WTC11 (cell line): ENCODE results near the gene FURIN. TPM values are rescaled to one million over a fixed set of nuclear protein-coding genes. Genes with fewer than 3 reads are reported as not detected.
"Not testable (repeated sequence)": the region's sequence is repeated elsewhere in the genome, so short reads cannot be mapped to it uniquely, and the experiment has no call there.

Experiments used
- ATAC-seq: fragments of 200-7000 bp; cut with Tn5 transposase; 2 replicates; pipeline ENCODE4 v1.10.0; 2021; ENCODE audit warnings: mild to moderate bottlenecking, moderate library complexity
- CTCF ChIA-PET: fragments of 300-600 bp; sonication (Branson Sonifier 250); formaldehyde crosslinking; loops from one replicate; lab custom pipeline; 2021; ENCODE audit warnings: antibody characterized with exemption; lab: Charles Lee
- POLR2A ChIA-PET: fragments of 350-600 bp; sonication (Branson Sonifier 250); formaldehyde crosslinking; loops from one replicate; lab custom pipeline; 2021; ENCODE audit warnings: antibody characterized with exemption; lab: Charles Lee
- DNase-seq: peaks from one replicate; pipeline ENCODE4 v3.0.0; 2021; ENCODE audit warnings: low spot score
- H3K27ac Mint-ChIP-seq: 2 replicates; pipeline ENCODE4 v1.8.0; 2021; ENCODE audit warnings: mixed read lengths
- H3K27me3 Mint-ChIP-seq: 2 replicates; pipeline ENCODE4 v1.8.0; 2021; ENCODE audit warnings: low read depth, mild to moderate bottlenecking, moderate library complexity, mixed read lengths
- H3K36me3 Mint-ChIP-seq: 2 replicates; pipeline ENCODE4 v1.8.0; 2021; ENCODE audit warnings: mixed read lengths
- H3K4me1 Mint-ChIP-seq: 2 replicates; pipeline ENCODE4 v1.8.0; 2022; ENCODE audit warnings: mixed read lengths
- H3K4me3 Mint-ChIP-seq: 2 replicates; pipeline ENCODE4 v1.8.0; 2021; ENCODE audit warnings: mild to moderate bottlenecking, moderate library complexity, mixed read lengths
- H3K9me3 Mint-ChIP-seq: 2 replicates; pipeline ENCODE4 v1.8.0; 2021; ENCODE audit warnings: mixed read lengths
- NFE2L1 ChIP-seq: sonication (generic); formaldehyde crosslinking; IDR thresholded peaks from 2 replicates; pipeline ENCODE4 v1.8.1; 2023; ENCODE audit warnings: missing genetic modification reagents
- NFYB ChIP-seq: sonication (generic); formaldehyde crosslinking; conservative IDR thresholded peaks from 2 replicates; pipeline ENCODE4 v1.8.0; 2022; ENCODE audit warnings: low read depth, missing genetic modification reagents
- SP1 ChIP-seq: sonication (generic); formaldehyde crosslinking; conservative IDR thresholded peaks from 2 replicates; pipeline ENCODE4 v1.8.1; 2022; ENCODE audit warnings: missing genetic modification reagents
- ZNF121 ChIP-seq: sonication (generic); formaldehyde crosslinking; IDR thresholded peaks from 2 replicates; pipeline ENCODE4 v1.8.0; 2023; ENCODE audit warnings: missing genetic modification reagents
- ZNF263 ChIP-seq: sonication (generic); formaldehyde crosslinking; IDR thresholded peaks from 2 replicates; pipeline ENCODE4 v1.8.1; 2022; ENCODE audit warnings: low read depth, mild to moderate bottlenecking, moderate library complexity, missing genetic modification reagents
- ZNF396 ChIP-seq: fragments of 250-450 bp; sonication (Bioruptor Pico); IDR thresholded peaks from 2 replicates; pipeline ENCODE4 v1.8.0; 2021; ENCODE audit warnings: mild to moderate bottlenecking, moderate library complexity, borderline replicate concordance
- total RNA-seq: library from RNA; stranded (reverse); gene quantifications from 3 replicates; pipeline ENCODE4 v1.2.3, GENCODE V29; 2021
- TF ChIP-seq, protein P1 (sequence below): fragments of 250-450 bp; sonication (Bioruptor Pico); IDR thresholded peaks from 2 replicates; pipeline ENCODE4 v1.9.0; 2021; ENCODE audit warnings: mild to moderate bottlenecking
- TF ChIP-seq, protein P2 (sequence below): fragments of 250-450 bp; sonication (Bioruptor Pico); IDR thresholded peaks from 2 replicates; pipeline ENCODE4 v1.9.0; 2021; ENCODE audit warnings: mild to moderate bottlenecking
- TF ChIP-seq, protein P3 (sequence below): sonication (generic); formaldehyde crosslinking; IDR thresholded peaks from 2 replicates; pipeline ENCODE4 v1.8.0; 2022; ENCODE audit warnings: mild to moderate bottlenecking, missing genetic modification reagents
- TF ChIP-seq, protein P4 (sequence below): sonication (generic); formaldehyde crosslinking; IDR thresholded peaks from 2 replicates; pipeline ENCODE4 v1.8.1; 2023; ENCODE audit warnings: mild to moderate bottlenecking, missing genetic modification reagents, borderline replicate concordance

Gene FURIN
- total RNA-seq, 1 experiment from 2014 or later: 46.3 TPM

DNA sequence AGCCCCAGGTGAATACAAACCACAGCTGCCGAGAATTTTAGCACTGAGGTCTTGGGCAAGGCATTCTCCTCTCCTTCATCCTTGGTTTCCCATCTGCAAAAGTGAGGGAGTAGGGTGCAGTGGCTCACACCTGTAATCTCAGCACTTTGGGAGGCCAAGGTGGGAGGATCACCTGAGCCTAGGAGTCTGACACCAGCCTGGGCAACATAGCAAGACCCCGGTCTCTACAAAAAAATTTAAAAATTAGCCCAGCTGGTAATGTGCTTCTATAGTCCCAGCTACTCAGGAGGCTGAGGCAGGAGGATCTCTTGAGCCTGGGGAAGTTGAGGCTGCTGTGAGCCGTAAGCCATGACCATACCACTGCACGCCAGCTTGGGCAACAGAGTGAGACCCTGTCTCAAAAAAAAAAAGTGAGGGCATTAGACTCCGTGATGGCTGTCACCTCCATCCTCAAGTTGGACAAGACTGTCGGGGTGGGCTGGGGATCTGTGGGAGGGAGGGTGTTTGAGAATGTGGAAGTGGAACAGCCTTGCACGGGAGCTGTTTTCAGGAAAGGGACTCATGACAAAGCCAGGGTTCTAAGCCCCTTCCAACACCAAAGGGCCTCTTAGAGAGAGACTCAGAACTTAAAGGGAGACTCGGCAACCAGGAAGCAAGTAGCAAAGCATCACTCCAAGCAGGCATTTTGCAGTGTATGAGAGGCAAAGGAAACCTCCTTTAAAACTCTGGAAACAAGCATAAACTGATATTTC lies 46.0 kb upstream of the FURIN start:
- H3K4me3 Mint-ChIP-seq: no peak overlapping the region
- H3K27ac Mint-ChIP-seq: 0 out of 2 replicates have a peak overlapping the region, but pooled peaks have one; percentile 57
- ChIA-PET CTCF (interaction anchor here (1.2 to 1.4 kb wide), 2 partner anchors 110 to 135 kb away, joined by 3 to 4 read pairs; partner anchors contain the start of gene HDDC3), POLR2A (no interaction called here)
- DNase-seq: peak; percentile 3
- no peaks in the 10 kb centered on the region for H3K27me3 Mint-ChIP-seq
- TF ChIP-seq, protein P1, sequence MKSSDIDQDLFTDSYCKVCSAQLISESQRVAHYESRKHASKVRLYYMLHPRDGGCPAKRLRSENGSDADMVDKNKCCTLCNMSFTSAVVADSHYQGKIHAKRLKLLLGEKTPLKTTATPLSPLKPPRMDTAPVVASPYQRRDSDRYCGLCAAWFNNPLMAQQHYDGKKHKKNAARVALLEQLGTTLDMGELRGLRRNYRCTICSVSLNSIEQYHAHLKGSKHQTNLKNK: no peak
- peak; percentile 69; the same call in 1 of the 2 replicates for TF ChIP-seq ZNF121
- no peak for ATAC-seq
- H3K9me3 Mint-ChIP-seq: peaks cover 5% of the 10 kb centered on the region; the same call in 1 of the 2 replicates
- H3K36me3 Mint-ChIP-seq: no peaks in the 10 kb centered on the region
- H3K4me1 Mint-ChIP-seq: peaks cover 17% of the 10 kb centered on the region

DNA sequence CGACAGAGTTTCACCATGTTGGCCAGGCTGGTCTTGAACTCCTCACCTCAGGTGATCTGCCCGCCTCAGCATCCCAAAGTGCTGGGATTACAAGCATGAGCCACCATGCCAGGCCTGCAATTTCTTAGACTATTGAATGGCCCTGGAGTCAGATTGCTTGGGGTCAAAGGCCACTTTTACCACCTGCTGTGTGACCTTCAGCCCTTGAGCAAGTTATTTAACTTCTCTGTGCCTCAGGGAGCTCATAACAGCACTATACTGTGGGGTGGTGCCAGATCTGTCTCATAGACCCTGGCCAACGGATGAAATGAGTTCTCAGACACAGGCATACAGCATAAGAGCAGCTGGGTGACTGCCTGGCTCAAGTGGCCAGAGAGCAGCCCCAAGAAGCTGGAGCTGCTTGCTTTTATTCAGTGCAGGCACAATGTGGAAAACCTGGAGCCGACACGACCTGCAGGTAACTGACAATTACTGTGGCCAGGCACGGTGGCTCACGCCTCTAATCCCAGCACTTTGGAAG lies 44.9 kb upstream of the FURIN start:
- H3K4me1 Mint-ChIP-seq: peaks cover 11% of the 10 kb centered on the region; the same call in 1 of the 2 replicates
- H3K27me3 Mint-ChIP-seq: no peaks in the 10 kb centered on the region
- ChIA-PET POLR2A (no interaction called here), CTCF (interaction anchor here (1.2 kb wide), 1 partner anchor 109 kb away, joined by 7 read pairs; the partner anchor contains the start of gene HDDC3)
- H3K27ac Mint-ChIP-seq: no peak overlapping the region
- DNase-seq (no peak), ATAC-seq (no peak)
- no peaks in the 10 kb centered on the region for H3K36me3 Mint-ChIP-seq
- H3K9me3 Mint-ChIP-seq: peaks cover 5% of the 10 kb centered on the region; the same call in 1 of the 2 replicates
- TF ChIP-seq ZNF263 (CRISPR knock-in tag) (no peak), NFYB (CRISPR knock-in tag) (no peak), NFE2L1 (no peak)
- no peak overlapping the region for H3K4me3 Mint-ChIP-seq

DNA sequence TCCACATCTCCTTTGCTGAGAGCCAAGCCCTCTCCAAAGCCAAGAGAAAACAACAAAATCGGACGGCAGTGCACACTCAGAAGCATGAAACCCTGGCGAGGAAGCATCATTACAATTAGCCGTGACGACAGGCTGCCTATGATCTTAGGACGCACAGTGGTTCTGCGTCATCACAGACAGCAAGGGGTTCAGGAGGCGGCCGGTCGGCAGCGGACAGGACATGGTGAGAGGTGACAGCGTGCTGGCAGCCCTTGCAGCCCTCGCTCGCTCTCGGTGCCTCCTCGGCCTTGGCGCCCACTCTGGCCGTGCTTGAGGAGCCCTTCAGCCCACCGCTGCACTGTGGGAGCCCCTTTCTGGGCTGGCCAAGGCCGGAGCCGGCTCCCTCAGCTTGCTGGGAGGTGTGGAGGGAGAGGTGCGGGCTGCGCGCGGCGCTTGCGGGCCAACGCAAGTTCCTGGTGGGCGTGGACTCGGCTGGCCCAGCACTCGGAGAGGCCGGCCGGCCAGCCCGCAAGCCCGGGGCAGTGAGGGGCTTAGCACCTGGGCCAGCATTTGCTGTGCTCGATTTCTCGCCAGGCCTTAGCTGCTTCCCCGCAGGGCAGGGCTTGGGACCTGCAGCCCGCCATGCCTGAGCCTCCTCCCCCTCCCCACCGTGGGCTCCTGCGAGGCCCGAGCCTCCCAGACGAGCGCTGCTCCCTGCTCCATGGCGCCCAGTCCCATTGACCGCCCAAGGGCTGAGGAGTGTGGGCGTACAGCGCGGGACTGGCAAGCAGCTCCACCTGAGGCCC lies 43.1 kb upstream of the FURIN start:
- DNase-seq, H3K27me3 Mint-ChIP-seq, H3K4me3 Mint-ChIP-seq, H3K36me3 Mint-ChIP-seq, POLR2A ChIA-PET, ATAC-seq, H3K9me3 Mint-ChIP-seq: not testable (repeated sequence)
- Mint-ChIP-seq H3K4me1 (peaks cover 13% of the 10 kb centered on the region; the same call in 1 of the 2 replicates), H3K27ac (0 out of 2 replicates have a peak overlapping the region, but pooled peaks have one; percentile 4)
- CTCF ChIA-PET: interaction anchor here (0.9 to 3.7 kb wide), 2 partner anchors 60 to 107 kb away, joined by 3 to 11 read pairs; partner anchors contain the start of gene HDDC3

DNA sequence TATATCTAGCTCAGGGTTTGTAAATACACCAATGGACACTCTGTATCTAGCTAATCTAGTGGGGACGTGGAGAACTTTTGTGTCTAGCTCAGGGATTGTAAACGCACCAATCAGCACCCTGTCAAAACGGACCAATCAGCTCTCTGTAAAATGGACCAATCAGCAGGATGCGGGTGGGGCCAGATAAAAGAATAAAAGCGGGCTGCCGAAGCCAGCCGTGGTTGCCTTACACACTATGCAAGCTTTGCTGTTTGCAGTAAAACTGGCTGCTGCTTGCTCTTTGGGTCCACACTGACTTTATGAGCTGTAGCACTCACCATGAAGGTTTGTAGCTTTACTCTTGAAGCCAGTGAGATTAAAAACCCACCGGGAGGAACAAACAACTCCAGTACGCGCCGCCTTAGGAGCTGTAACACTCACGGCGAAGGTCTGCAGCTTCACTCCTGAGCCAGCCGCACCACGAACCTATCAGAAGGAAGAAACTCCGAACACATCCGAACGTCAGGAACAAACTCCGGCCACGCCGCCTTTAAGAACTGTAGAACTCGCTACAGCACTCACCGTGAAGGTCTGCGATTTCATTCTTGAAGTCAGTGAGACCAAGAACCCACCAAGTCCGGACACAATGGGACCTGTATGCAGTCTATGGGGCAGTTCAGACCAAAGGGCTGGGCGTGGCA lies 42.0 kb upstream of the FURIN start:
- TF ChIP-seq NFYB (CRISPR knock-in tag): peak; percentile 39
- CTCF ChIA-PET: interaction anchor here (0.6 to 3.7 kb wide), 4 partner anchors 13 to 163 kb away, joined by 3 to 11 read pairs (median 3); partner anchors contain the start of gene HDDC3
- H3K27me3 Mint-ChIP-seq, DNase-seq, POLR2A ChIA-PET, ATAC-seq, H3K27ac Mint-ChIP-seq, H3K4me3 Mint-ChIP-seq, H3K36me3 Mint-ChIP-seq, H3K9me3 Mint-ChIP-seq: not testable (repeated sequence)
- peaks cover 13% of the 10 kb centered on the region; the same call in 1 of the 2 replicates for H3K4me1 Mint-ChIP-seq

DNA sequence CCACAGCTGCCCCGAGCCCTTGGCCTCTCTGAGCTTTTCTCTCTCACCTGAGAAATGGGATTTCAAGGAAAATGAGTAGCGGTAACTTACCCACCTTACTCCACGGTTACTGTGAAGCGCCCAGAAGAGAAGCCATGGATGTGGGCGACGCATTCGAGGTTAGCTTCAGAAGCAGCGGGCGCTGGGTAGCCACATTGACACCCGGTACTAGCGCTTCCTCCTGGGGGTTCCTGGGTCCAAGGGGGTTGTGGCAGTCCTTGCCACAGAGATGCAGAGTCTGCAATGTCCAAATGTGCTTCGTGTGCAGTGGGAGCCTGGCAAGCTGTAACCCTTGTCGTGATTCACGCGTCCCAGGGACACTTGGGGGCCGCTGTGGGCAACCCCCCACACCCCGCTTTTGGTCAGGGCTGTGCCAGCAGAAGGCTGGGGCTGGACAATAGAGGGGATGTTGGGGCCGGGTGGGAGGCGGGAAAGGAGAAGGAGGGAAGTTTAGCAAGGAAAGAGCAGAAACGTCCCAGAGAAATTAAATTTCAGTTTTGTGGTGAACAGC lies 41.4 kb upstream of the FURIN start:
- ChIA-PET POLR2A (no interaction called here), CTCF (interaction anchor here (0.6 to 3.7 kb wide), 4 partner anchors 13 to 162 kb away, joined by 3 to 11 read pairs (median 6); partner anchors contain the start of gene HDDC3)
- ATAC-seq: no peak
- no peaks in the 10 kb centered on the region for H3K36me3 Mint-ChIP-seq
- H3K27me3 Mint-ChIP-seq: no peaks in the 10 kb centered on the region
- no peak for DNase-seq
- peaks cover 13% of the 10 kb centered on the region; the same call in 1 of the 2 replicates for H3K4me1 Mint-ChIP-seq
- H3K9me3 Mint-ChIP-seq: peaks cover 5% of the 10 kb centered on the region; the same call in 1 of the 2 replicates
- H3K27ac Mint-ChIP-seq: no peak overlapping the region
- H3K4me3 Mint-ChIP-seq: no peak overlapping the region
- TF ChIP-seq SP1 (CRISPR knock-in tag): no peak
- TF ChIP-seq, protein P2, sequence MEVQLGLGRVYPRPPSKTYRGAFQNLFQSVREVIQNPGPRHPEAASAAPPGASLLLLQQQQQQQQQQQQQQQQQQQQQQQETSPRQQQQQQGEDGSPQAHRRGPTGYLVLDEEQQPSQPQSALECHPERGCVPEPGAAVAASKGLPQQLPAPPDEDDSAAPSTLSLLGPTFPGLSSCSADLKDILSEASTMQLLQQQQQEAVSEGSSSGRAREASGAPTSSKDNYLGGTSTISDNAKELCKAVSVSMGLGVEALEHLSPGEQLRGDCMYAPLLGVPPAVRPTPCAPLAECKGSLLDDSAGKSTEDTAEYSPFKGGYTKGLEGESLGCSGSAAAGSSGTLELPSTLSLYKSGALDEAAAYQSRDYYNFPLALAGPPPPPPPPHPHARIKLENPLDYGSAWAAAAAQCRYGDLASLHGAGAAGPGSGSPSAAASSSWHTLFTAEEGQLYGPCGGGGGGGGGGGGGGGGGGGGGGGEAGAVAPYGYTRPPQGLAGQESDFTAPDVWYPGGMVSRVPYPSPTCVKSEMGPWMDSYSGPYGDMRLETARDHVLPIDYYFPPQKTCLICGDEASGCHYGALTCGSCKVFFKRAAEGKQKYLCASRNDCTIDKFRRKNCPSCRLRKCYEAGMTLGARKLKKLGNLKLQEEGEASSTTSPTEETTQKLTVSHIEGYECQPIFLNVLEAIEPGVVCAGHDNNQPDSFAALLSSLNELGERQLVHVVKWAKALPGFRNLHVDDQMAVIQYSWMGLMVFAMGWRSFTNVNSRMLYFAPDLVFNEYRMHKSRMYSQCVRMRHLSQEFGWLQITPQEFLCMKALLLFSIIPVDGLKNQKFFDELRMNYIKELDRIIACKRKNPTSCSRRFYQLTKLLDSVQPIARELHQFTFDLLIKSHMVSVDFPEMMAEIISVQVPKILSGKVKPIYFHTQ (CRISPR knock-in tag): no peak
- TF ChIP-seq, protein P3, sequence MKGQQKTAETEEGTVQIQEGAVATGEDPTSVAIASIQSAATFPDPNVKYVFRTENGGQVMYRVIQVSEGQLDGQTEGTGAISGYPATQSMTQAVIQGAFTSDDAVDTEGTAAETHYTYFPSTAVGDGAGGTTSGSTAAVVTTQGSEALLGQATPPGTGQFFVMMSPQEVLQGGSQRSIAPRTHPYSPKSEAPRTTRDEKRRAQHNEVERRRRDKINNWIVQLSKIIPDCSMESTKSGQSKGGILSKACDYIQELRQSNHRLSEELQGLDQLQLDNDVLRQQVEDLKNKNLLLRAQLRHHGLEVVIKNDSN: no peak
- TF ChIP-seq, protein P4, sequence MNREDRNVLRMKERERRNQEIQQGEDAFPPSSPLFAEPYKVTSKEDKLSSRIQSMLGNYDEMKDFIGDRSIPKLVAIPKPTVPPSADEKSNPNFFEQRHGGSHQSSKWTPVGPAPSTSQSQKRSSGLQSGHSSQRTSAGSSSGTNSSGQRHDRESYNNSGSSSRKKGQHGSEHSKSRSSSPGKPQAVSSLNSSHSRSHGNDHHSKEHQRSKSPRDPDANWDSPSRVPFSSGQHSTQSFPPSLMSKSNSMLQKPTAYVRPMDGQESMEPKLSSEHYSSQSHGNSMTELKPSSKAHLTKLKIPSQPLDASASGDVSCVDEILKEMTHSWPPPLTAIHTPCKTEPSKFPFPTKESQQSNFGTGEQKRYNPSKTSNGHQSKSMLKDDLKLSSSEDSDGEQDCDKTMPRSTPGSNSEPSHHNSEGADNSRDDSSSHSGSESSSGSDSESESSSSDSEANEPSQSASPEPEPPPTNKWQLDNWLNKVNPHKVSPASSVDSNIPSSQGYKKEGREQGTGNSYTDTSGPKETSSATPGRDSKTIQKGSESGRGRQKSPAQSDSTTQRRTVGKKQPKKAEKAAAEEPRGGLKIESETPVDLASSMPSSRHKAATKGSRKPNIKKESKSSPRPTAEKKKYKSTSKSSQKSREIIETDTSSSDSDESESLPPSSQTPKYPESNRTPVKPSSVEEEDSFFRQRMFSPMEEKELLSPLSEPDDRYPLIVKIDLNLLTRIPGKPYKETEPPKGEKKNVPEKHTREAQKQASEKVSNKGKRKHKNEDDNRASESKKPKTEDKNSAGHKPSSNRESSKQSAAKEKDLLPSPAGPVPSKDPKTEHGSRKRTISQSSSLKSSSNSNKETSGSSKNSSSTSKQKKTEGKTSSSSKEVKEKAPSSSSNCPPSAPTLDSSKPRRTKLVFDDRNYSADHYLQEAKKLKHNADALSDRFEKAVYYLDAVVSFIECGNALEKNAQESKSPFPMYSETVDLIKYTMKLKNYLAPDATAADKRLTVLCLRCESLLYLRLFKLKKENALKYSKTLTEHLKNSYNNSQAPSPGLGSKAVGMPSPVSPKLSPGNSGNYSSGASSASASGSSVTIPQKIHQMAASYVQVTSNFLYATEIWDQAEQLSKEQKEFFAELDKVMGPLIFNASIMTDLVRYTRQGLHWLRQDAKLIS (CRISPR knock-in tag): no peak
- TF ChIP-seq ZNF396: no peak
